Glomerular visceral epithelial cell (primary cell): Measurements from ENCODE around the gene FAM120C.

ENCODE experiments used
- DNase-seq: peaks from one replicate; pipeline ENCODE4 v3.0.0-alpha.2; 2016; ENCODE audit errors: extremely low spot score

Gene FAM120C

GRCh38 chrX:54171091-54171490 is 12.0 kb downstream of the FAM120C start:
- no peak for DNase-seq

- DNase-seq = no peak
Measured at GRCh38 chrX:54166915-54167314, 16.1 kb downstream of the FAM120C start.

GRCh38 chrX:54157561-54157960 is 25.5 kb downstream of the FAM120C start:
- DNase-seq = no peak

GRCh38 chrX:54134269-54134668 is 48.8 kb downstream of the FAM120C start:
- no peak for DNase-seq

GRCh38 chrX:54116391-54116790 is 66.7 kb downstream of the FAM120C start:
- no peak for DNase-seq

GRCh38 chrX:54093571-54093970 is 89.5 kb downstream of the FAM120C start:
- no peak for DNase-seq

GRCh38 chrX:54093159-54093558 is 89.9 kb downstream of the FAM120C start:
- DNase-seq = no peak

GRCh38 chrX:54090880-54091279 is 92.2 kb downstream of the FAM120C start:
- no peak for DNase-seq

GRCh38 chrX:54089191-54089590 is 93.9 kb downstream of the FAM120C start:
- no peak for DNase-seq

GRCh38 chrX:54087661-54088060 is 95.4 kb downstream of the FAM120C start:
- no peak for DNase-seq

- DNase-seq = no peak
Measured at GRCh38 chrX:54085666-54086065, 97.4 kb downstream of the FAM120C start.

- no peak for DNase-seq
Measured at GRCh38 chrX:54076903-54077302, 106.2 kb downstream of the FAM120C start.

- no peak for DNase-seq
Measured at GRCh38 chrX:54074826-54075225, 108.2 kb downstream of the FAM120C start.

- DNase-seq = no peak
Measured at GRCh38 chrX:54067766-54068165, 115.3 kb downstream of the FAM120C start.

- no peak for DNase-seq
Measured at GRCh38 chrX:54066841-54067240, 116.2 kb downstream of the FAM120C start.

GRCh38 chrX:54064564-54064963 is 118.5 kb downstream of the FAM120C start:
- DNase-seq = no peak

GRCh38 chrX:54063361-54063760 is 119.7 kb downstream of the FAM120C start:
- no peak for DNase-seq

GRCh38 chrX:54049801-54050200 is 133.3 kb downstream of the FAM120C start:
- DNase-seq = no peak

- no peak for DNase-seq
Measured at GRCh38 chrX:54048412-54048811, 134.6 kb downstream of the FAM120C start.

- no peak for DNase-seq
Measured at GRCh38 chrX:54045563-54046228, 137.4 kb downstream of the FAM120C start.

- DNase-seq = no peak
Measured at GRCh38 chrX:54044877-54045338, 138.1 kb downstream of the FAM120C start.

- peak; percentile 95 for DNase-seq
Measured at GRCh38 chrX:54044126-54044876, 138.8 kb downstream of the FAM120C start, which contains the start of gene PHF8. TSS of gene PHF8 (minus strand) at chrX:54044473. CDS start at chrX:54042728, 1,745 bp downstream.

GRCh38 chrX:54043541-54044125 is 139.4 kb downstream of the FAM120C start:
- DNase-seq = peak; percentile 17
